ENCODE measurements around the gene PDE11A.

DNA sequence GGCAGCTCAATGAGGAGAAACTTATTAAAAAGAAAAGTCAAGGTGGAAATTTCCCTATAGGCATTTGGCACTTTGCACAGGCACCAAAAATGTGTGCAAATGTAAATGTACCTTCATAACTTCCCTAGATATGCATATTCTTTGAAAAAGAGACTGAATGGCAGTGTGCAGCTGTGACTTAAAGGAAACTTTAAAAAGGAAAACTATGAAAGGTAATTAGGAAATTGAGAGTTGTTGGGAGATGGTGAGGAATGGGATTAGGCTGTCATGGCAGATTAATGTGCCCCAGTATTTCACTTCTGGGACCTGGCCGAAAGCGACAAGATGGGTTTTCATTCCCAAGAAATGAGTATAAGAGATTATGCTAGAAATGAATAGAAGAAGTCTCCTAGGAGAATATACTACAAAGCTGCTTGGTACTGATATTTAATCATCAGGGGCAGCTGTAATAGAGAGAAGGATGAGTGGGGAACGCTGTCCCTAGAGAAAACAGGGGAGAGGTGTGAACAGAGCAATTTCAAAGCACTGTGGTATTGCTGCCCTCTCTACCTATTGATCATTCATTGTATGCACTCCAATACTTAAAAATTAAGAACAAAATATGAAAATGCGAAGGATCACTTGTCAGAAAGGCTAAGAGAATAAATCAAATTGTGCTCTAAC is 366.9 kb downstream of the PDE11A start:
- TF ChIP-seq, protein P1, sequence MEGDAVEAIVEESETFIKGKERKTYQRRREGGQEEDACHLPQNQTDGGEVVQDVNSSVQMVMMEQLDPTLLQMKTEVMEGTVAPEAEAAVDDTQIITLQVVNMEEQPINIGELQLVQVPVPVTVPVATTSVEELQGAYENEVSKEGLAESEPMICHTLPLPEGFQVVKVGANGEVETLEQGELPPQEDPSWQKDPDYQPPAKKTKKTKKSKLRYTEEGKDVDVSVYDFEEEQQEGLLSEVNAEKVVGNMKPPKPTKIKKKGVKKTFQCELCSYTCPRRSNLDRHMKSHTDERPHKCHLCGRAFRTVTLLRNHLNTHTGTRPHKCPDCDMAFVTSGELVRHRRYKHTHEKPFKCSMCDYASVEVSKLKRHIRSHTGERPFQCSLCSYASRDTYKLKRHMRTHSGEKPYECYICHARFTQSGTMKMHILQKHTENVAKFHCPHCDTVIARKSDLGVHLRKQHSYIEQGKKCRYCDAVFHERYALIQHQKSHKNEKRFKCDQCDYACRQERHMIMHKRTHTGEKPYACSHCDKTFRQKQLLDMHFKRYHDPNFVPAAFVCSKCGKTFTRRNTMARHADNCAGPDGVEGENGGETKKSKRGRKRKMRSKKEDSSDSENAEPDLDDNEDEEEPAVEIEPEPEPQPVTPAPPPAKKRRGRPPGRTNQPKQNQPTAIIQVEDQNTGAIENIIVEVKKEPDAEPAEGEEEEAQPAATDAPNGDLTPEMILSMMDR (IDR thresholded peaks at IDR 0.05 in 8 of 11, conservative IDR thresholded peaks at IDR 0.05 in 3 of 11) = no peak
- no peak for TF ChIP-seq POLR2A (IDR thresholded peaks at IDR 0.05)
